Glutamatergic neuron (in vitro differentiated cells): ENCODE measurements around the gene CTR9. TPM values are rescaled to one million over a fixed set of nuclear protein-coding genes. Genes with fewer than 3 reads are reported as not detected.

Experiments used
- DNase-seq: peaks from one replicate; pipeline ENCODE4 v3.0.0; 2022
- H3K27ac Mint-ChIP-seq: one replicate; pipeline ENCODE4 v1.8.0; 2020; ENCODE audit warnings: mild to moderate bottlenecking, mixed read lengths, inconsistent platforms; ENCODE audit not compliant: unreplicated experiment
- H3K27me3 Mint-ChIP-seq: one replicate; pipeline ENCODE4 v1.8.0; 2020; ENCODE audit warnings: mild to moderate bottlenecking, moderate library complexity, mixed read lengths, inconsistent platforms; ENCODE audit not compliant: unreplicated experiment
- H3K36me3 Mint-ChIP-seq: one replicate; pipeline ENCODE4 v1.8.0; 2020; ENCODE audit warnings: mild to moderate bottlenecking, mixed read lengths, inconsistent platforms; ENCODE audit not compliant: unreplicated experiment
- H3K4me1 Mint-ChIP-seq: one replicate; pipeline ENCODE4 v1.8.0; 2020; ENCODE audit warnings: mild to moderate bottlenecking, low read depth, mixed read lengths, inconsistent platforms; ENCODE audit not compliant: unreplicated experiment
- H3K4me3 Mint-ChIP-seq: one replicate; pipeline ENCODE4 v1.8.0; 2020; ENCODE audit warnings: mild to moderate bottlenecking, mixed read lengths, inconsistent platforms; ENCODE audit not compliant: unreplicated experiment
- H3K9me3 Mint-ChIP-seq: one replicate; pipeline ENCODE4 v1.8.0; 2020; ENCODE audit warnings: mild to moderate bottlenecking, moderate library complexity, mixed read lengths, inconsistent platforms; ENCODE audit not compliant: unreplicated experiment
- total RNA-seq: library from RNA; stranded (reverse); fragmentation: NEBNext Ultra II Directional; extraction: Animal tissue kit (Norgen Biotek cat#: 25700); gene quantifications from one replicate; pipeline ENCODE4 v1.2.1, GENCODE V29; 2021; ENCODE audit not compliant: unreplicated experiment
- TF ChIP-seq, protein P1 (sequence below): fragments of 200-600 bp; sonication (generic); IDR thresholded peaks from one replicate; pipeline ENCODE4 v1.5.0; 2021; ENCODE audit not compliant: partially characterized antibody, unreplicated experiment

Gene CTR9
- total RNA-seq, 1 donor from 2014 or later, result 32.7 TPM

DNA sequence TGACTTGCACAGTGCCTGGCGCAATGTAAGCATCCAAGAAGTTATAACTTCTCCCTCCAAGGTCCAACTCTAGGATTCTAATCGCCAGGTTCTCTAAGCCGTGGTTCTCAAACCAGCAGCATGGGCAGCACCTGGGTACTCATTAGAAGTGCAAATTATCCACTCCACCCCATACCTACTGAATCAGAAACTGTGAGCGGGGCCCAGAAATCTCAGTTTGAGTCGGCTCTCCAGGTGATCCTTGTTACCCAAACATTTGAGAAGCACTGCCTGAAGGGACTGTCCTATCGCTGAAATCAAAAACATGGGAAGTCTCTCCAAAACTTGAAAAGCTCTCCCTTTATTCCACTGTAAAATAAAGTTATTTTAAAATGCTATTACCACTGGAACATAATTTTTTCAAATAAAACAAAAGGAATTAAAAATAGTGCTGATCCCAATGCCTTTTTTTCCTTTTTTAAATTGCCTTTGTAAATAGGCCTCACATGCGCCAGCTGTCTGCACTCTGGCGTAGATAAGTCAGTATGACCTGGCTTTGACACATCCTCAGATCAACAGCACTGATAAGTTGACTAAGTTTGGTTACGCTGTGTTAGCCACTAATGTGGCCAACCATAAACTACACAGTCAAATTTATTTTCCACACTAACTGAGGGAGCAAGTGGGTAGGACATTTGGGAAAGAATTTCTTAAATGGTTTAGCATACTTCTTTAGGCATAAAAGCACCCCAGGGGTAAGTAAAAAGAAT is 8.4 kb upstream of the CTR9 start:
- Mint-ChIP-seq H3K27ac (no peak overlapping the region), H3K4me3 (no peak overlapping the region), H3K9me3 (no peaks in the 10 kb centered on the region), H3K4me1 (peaks cover 2% of the 10 kb centered on the region), H3K27me3 (no peaks in the 10 kb centered on the region), H3K36me3 (no peaks in the 10 kb centered on the region)
- TF ChIP-seq, protein P1, sequence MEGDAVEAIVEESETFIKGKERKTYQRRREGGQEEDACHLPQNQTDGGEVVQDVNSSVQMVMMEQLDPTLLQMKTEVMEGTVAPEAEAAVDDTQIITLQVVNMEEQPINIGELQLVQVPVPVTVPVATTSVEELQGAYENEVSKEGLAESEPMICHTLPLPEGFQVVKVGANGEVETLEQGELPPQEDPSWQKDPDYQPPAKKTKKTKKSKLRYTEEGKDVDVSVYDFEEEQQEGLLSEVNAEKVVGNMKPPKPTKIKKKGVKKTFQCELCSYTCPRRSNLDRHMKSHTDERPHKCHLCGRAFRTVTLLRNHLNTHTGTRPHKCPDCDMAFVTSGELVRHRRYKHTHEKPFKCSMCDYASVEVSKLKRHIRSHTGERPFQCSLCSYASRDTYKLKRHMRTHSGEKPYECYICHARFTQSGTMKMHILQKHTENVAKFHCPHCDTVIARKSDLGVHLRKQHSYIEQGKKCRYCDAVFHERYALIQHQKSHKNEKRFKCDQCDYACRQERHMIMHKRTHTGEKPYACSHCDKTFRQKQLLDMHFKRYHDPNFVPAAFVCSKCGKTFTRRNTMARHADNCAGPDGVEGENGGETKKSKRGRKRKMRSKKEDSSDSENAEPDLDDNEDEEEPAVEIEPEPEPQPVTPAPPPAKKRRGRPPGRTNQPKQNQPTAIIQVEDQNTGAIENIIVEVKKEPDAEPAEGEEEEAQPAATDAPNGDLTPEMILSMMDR, result no peak
- DNase-seq, result no peak

DNA sequence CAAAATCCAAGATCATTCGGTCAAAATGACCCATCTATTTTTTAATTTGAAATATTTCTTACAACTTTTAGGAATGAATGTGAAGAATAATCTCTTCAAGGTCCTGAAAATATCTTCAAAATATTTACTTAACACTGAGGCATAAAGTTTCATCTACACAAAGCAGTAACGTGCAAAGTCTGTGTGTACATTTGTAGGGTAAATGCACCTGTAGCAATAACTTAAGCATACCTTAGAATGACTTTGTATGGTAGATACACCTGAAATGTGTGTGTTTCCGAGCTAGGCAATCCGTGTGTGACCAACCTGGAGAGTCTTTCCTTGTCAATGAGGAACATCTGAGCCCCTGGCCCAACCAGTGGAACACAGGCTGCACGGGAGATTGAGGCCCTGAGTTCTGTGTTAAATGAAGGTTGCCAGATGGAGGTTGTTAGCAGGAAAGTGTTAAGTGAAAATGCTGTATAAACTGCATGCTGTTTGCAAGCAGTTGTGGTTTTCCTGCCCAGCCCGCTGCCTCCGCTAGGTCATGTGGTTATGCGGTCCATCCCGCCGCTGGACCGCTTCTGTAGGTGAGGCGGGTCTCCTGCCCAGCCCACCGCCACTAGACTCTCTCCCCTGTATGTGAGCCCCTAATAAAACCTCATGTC is 7.6 kb upstream of the CTR9 start:
- H3K27me3 Mint-ChIP-seq, result no peaks in the 10 kb centered on the region
- TF ChIP-seq, protein P1, result no peak
- no peak for DNase-seq
- H3K4me3 Mint-ChIP-seq, result no peak overlapping the region
- H3K4me1 Mint-ChIP-seq, result peaks cover 2% of the 10 kb centered on the region
- no peaks in the 10 kb centered on the region for H3K9me3 Mint-ChIP-seq
- H3K36me3 Mint-ChIP-seq, result no peaks in the 10 kb centered on the region
- no peak overlapping the region for H3K27ac Mint-ChIP-seq

DNA sequence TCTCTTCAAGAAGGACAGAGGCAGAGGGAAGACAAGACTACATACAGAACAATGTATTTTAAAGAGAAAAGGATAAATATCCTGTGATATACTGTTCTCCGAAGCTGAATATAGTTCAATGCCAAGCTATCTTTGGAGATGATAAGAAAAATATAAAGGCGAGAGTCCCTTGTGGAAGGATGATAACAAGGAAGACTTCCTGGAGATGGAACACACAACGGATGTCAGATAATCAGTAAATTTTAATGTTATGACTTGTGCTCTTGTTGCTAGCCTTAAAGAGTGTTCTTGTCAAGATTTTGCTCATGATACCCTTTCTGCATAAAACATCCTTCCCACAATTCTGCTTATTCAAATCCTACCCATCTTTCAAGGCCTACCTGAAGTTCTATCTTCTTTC is 6.8 kb upstream of the CTR9 start:
- Mint-ChIP-seq H3K4me3 (no peak overlapping the region), H3K9me3 (no peaks in the 10 kb centered on the region), H3K27ac (no peak overlapping the region), H3K4me1 (peaks cover 2% of the 10 kb centered on the region), H3K36me3 (no peaks in the 10 kb centered on the region), H3K27me3 (no peaks in the 10 kb centered on the region)
- DNase-seq, result no peak
- TF ChIP-seq, protein P1, result no peak

DNA sequence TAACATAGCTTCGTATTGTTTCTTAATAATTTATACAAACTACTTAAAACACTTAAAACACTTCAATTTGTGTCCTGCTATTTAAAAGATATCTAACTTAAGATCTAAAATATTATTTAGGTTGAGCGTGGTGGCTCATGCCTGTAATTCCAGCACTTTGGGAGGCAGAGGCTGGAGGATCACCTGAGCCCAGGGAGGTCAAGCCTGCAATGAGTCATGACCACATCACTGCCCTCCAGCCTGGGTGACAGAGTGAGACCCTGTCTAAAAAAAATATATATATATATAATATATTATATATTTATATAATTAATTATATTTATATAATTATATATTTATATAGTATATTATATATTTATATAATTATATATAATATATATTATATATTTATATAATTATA is 4.2 kb upstream of the CTR9 start:
- H3K9me3 Mint-ChIP-seq, result no peaks in the 10 kb centered on the region
- H3K36me3 Mint-ChIP-seq, result no peaks in the 10 kb centered on the region

More for the DNA sequence above, 4.2 kb upstream of the CTR9 start:
- H3K27me3 Mint-ChIP-seq, result no peaks in the 10 kb centered on the region
- peaks cover 2% of the 10 kb centered on the region for H3K4me1 Mint-ChIP-seq
- TF ChIP-seq, protein P1, result no peak
- H3K4me3 Mint-ChIP-seq, result no peak overlapping the region
- no peak overlapping the region for H3K27ac Mint-ChIP-seq
- no peak for DNase-seq
